Measurements from ENCODE around the gene IGF1R.

DNA sequence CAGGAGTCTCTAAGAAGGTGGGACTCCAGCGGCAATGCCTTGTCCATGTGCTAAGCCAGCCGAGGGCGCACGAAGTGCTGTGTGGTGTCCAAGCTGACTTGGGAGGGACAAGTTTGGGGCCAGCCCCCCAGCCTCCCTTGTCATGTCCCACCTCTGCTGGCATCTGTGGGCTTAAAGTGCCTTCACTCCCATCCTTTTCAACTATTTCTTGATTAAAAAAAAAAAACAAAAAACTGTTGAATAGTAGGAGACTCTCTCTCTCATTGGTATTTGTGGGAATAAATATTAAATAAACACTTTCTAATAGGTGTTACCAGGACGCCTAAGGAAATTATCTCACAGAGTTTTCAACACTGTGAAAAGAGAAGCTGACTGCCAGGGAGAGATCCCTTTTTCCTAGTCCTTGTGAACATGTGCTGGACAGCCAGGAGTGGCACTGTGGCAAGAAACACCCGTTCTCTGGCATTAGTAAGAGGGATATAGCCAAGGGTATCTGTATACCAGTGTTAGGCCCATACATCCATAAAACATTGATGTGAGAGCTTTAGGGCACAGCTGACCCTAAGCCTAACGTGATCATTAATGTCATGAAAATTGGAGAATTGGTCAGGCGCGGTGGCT lies 158.0 kb downstream of the IGF1R start:
- no peak for TF ChIP-seq SRF (IDR thresholded peaks at IDR 0.05; ENCODE audit: low read depth)
- no peak for TF ChIP-seq POLR2A (IDR thresholded peaks at IDR 0.05; ENCODE audit: borderline replicate concordance, extremely low read depth, insufficient read depth, insufficient read length)
- no peak for TF ChIP-seq JUND (IDR thresholded peaks at IDR 0.05)
- TF ChIP-seq CTCF (IDR thresholded peaks at IDR 0.05 in 2 of 3, conservative IDR thresholded peaks at IDR 0.05 in 1 of 3; ENCODE audit: borderline replicate concordance in 1 of 3, insufficient read depth in 1 of 3, low read depth in 2 of 3, low read length in 2 of 3), result no peak
- no peak for TF ChIP-seq CEBPB (IDR thresholded peaks at IDR 0.05; ENCODE audit: low read depth)
